GM12878 (cell line): Measurements from ENCODE around the gene ZPBP. TPM values are rescaled to one million over a fixed set of nuclear protein-coding genes. Genes with fewer than 3 reads are reported as not detected.

Experiments used
- ATAC-seq: fragments of 200-7000 bp; cut with Tn5 transposase; 3 replicates; pipeline ENCODE4 v1.9.1; 2020; ENCODE audit warnings: mild to moderate bottlenecking, moderate library complexity
- BruUV-seq: library from RNA; stranded (reverse); fragments of 400-500 nt; replicated peaks from 2 replicates; lab custom pipeline; 2021; lab: Mats Ljungman, UMichigan
- CTCF ChIA-PET: fragments of 300-600 bp; sonication (Branson Sonifier 250); formaldehyde crosslinking; extraction: SDS; loops from one replicate; lab custom pipeline; 2021; ENCODE audit warnings: inconsistent platforms; lab: Yijun Ruan, JAX
- POLR2A ChIA-PET: fragments of 350-600 bp; formaldehyde crosslinking; extraction: SDS; loops from one replicate; lab custom pipeline; 2021; ENCODE audit warnings: inconsistent platforms; lab: Charles Lee
- RAD21 ChIA-PET: fragments of 300-600 bp; sonication (Branson Sonifier 250); formaldehyde crosslinking; loops from one replicate; lab custom pipeline; 2023; ENCODE audit warnings: antibody characterized with exemption; ENCODE audit not compliant: unreplicated experiment; lab: Charles Lee
- SMC1A ChIA-PET: fragments of 300-600 bp; sonication (Branson Sonifier 250); formaldehyde crosslinking; loops from one replicate; lab custom pipeline; 2023; ENCODE audit not compliant: unreplicated experiment, uncharacterized antibody; lab: Charles Lee
- DNase-seq: peaks from one replicate; pipeline ENCODE4 v3.0.0-alpha.2; 2011; ENCODE audit warnings: low read depth, low spot score
- FAIRE-seq: peaks from 3 replicates; lab custom pipeline; 2011; peaks lifted over from hg19 to GRCh38; lab: Jason Lieb, UNC
- H2AFZ ChIP-seq: 2 replicates; pipeline ENCODE4 v1.6.0; 2011; ENCODE audit warnings: low read depth, low read length, control low read depth; ENCODE audit not compliant: control insufficient read depth
- H3K27ac ChIP-seq: 2 replicates; pipeline ENCODE4 v1.5.1; 2011; ENCODE audit warnings: control low read depth; ENCODE audit not compliant: control insufficient read depth, insufficient read depth
- H3K27me3 ChIP-seq, 2 experiments: replicated peaks in 1 of 2; 2 replicates each; pipeline versions ENCODE4 v1.6.0 to v1.6.1; 2011; ENCODE audit warnings: low read length in 1 of 2; ENCODE audit not compliant: control insufficient read depth in 2 of 2, insufficient read depth in 2 of 2
- H3K36me3 ChIP-seq, 2 experiments: 2 replicates each; pipeline ENCODE4 v1.5.1; 2011; ENCODE audit warnings: low read length in 1 of 2; ENCODE audit not compliant: control insufficient read depth in 2 of 2, insufficient read depth in 2 of 2
- H3K4me1 ChIP-seq: 2 replicates; pipeline ENCODE4 v1.6.1; 2011; ENCODE audit warnings: mild to moderate bottlenecking, low read length, moderate library complexity, mixed read lengths; ENCODE audit not compliant: control insufficient read depth, insufficient read depth
- H3K4me2 ChIP-seq: 2 replicates; pipeline ENCODE4 v1.6.0; 2011; ENCODE audit warnings: control low read depth; ENCODE audit not compliant: control insufficient read depth, insufficient read depth
- H3K4me3 ChIP-seq: fragments of 200-600 bp; sonication (generic); 2 replicates; pipeline ENCODE4 v1.5.1; 2016
- H3K79me2 ChIP-seq: 2 replicates; pipeline ENCODE4 v1.6.0; 2011; ENCODE audit warnings: low read length; ENCODE audit not compliant: control insufficient read depth, insufficient read depth
- H3K9ac ChIP-seq: 2 replicates; pipeline ENCODE4 v1.8.0; 2011; ENCODE audit warnings: low read length, control low read depth, mixed read lengths; ENCODE audit not compliant: control insufficient read depth, insufficient read depth
- H3K9me3 ChIP-seq: replicated peaks from 3 replicates; pipeline ENCODE4 v1.5.1; 2011; ENCODE audit warnings: mild to moderate bottlenecking, low read length; ENCODE audit not compliant: control insufficient read depth, insufficient read depth
- H4K20me1 ChIP-seq: 2 replicates; pipeline ENCODE4 v1.6.0; 2011; ENCODE audit not compliant: control insufficient read depth, insufficient read depth
- BACH1 ChIP-seq: fragments of 450-650 bp; IDR thresholded peaks from 2 replicates; pipeline ENCODE4 v1.6.1; 2017; ENCODE audit warnings: mild to moderate bottlenecking, borderline replicate concordance
- BHLHE40 ChIP-seq, 2 experiments: fragments of 450-650 bp in 1 of 2; IDR thresholded peaks; 2 replicates each; pipeline ENCODE4 v1.6.1; 2011 to 2017; ENCODE audit warnings: low read depth in 2 of 2, borderline replicate concordance in 1 of 2, improper control_type of control experiment in 1 of 2, low read length in 1 of 2, mild to moderate bottlenecking in 1 of 2
- CBX5 ChIP-seq: sonication (generic); IDR thresholded peaks from 2 replicates; pipeline ENCODE4 v1.6.1; 2016; ENCODE audit warnings: low read depth, moderate library complexity, mild to moderate bottlenecking, inconsistent platforms
- E2F4 ChIP-seq: IDR thresholded peaks from 2 replicates; pipeline ENCODE4 v1.6.1; 2012; ENCODE audit warnings: low read depth, low read length, improper control_type of control experiment
- IRF4 ChIP-seq: IDR thresholded peaks from 2 replicates; pipeline ENCODE4 v1.6.1; 2011; ENCODE audit warnings: low read depth, low read length
- IRF5 ChIP-seq: fragments of 450-650 bp; IDR thresholded peaks from 2 replicates; pipeline ENCODE4 v1.6.1; 2017; ENCODE audit warnings: borderline replicate concordance
- NR2F1 ChIP-seq: fragments of 450-650 bp; conservative IDR thresholded peaks from 2 replicates; pipeline ENCODE4 v1.6.1; 2017; ENCODE audit warnings: mild to moderate bottlenecking
- RUNX3 ChIP-seq: IDR thresholded peaks from 2 replicates; pipeline ENCODE4 v1.6.1; 2012; ENCODE audit warnings: low read length, inconsistent platforms
- SIN3A ChIP-seq: IDR thresholded peaks from 2 replicates; pipeline ENCODE4 v1.6.1; 2012; ENCODE audit warnings: low read depth, low read length, improper control_type of control experiment
- SPI1 ChIP-seq: IDR thresholded peaks from 2 replicates; pipeline ENCODE4 v1.6.1; 2011; ENCODE audit warnings: low read depth, mild to moderate bottlenecking, low read length, moderate library complexity, borderline replicate concordance; ENCODE audit not compliant: insufficient read depth
- WGBS: methylation state at CpG from one replicate; pipeline ENCODE4 v1.1.6; 2016; ENCODE audit warnings: low lambda C conversion rate; ENCODE audit not compliant: insufficient replicate concordance, insufficient coverage; ENCODE audit errors: missing lambda C conversion rate; 5-methylcytosine and 5-hydroxymethylcytosine counted together
- in situ Hi-C: fragments of 300-500 bp; cut with MboI; formaldehyde crosslinking; loops from 9 replicates; pipeline ENCODE4 v1.14.3; 2018; ENCODE audit warnings: mixed read lengths
- intact Hi-C: fragments of 100-400 bp; cut with micrococcal nuclease; formaldehyde crosslinking; loops from one replicate; pipeline ENCODE4 v1.14.2; 2022; ENCODE audit not compliant: unreplicated experiment
- polyA plus RNA-seq, 11 experiments: library from polyadenylated mRNA; depleted of rRNA in 4 of 11; unstranded in 6 of 11; stranded (reverse) in 5 of 11; fragments of >200 nt; fragmentation: Nextera tagmentation in 4 of 11; fragmentation: Illumina TruSeq in 1 of 11; extraction: Ambion mirVana in 4 of 11; extraction: Trizol in 1 of 11; gene quantifications; 1 replicate in 1 of 11; 2 replicates in 10 of 11; pipeline versions ENCODE4 v1.2.1 to v1.2.3, GENCODE V29; 2011 to 2016; ENCODE audit warnings: inconsistent platforms in 2 of 11, missing spikeins in 2 of 11, low read depth in 1 of 11
- total RNA-seq, 4 experiments: library from RNA; depleted of rRNA in 3 of 4; stranded (reverse); fragments of >200 nt in 3 of 4; fragmentation: Illumina TruSeq in 1 of 4; extraction: Trizol in 1 of 4; gene quantifications; 2 replicates each; pipeline versions ENCODE4 v1.2.1 to v1.2.3, GENCODE V29; 2013 to 2021

ZPBP gene
- total and polyA plus RNA-seq, 10 of the 15 experiments (the other 5 are each of a cell fraction or from before 2014, with no cell fraction given): not detected

- RAD21 ChIA-PET: interaction anchor here (1.0 kb wide), 1 partner anchor 23 kb away, joined by 3 read pairs; no protein-coding TSS in a partner anchor
- Histone ChIP-seq H4K20me1 (no peaks in the 10 kb centered on the region), H3K4me3 (no peak overlapping the region; the same call in 1 of the 2 replicates), H3K4me1 (peaks cover 5% of the 10 kb centered on the region), H3K79me2 (no peaks in the 10 kb centered on the region), H3K27ac (no peak overlapping the region; the same call in 1 of the 2 replicates), H3K9me3 (peaks cover 12% of the 10 kb centered on the region; the same call in 2 of the 3 replicates), H3K4me2 (peak overlapping the region; percentile 85), H3K36me3 (no peaks in the 10 kb centered on the region), H2AFZ (peak overlapping the region; percentile 81), H3K9ac (no peak overlapping the region), H3K27me3 (no peaks in the 10 kb centered on the region)
- SMC1A ChIA-PET: interaction anchor here (1.8 kb wide), 1 partner anchor 15 kb away, joined by 6 read pairs; no protein-coding TSS in a partner anchor
- peak; percentile 88 for ATAC-seq
- peak; percentile 21 for DNase-seq
- intact Hi-C loops: no loop called here
- 0 out of 2 replicates have a peak, but pooled peaks have one; percentile 21 for TF ChIP-seq RUNX3
- no peak for TF ChIP-seq E2F4
- no peak for TF ChIP-seq IRF5
- TF ChIP-seq NR2F1: no peak
- TF ChIP-seq SPI1: peak; percentile 13; the same call in 1 of the 2 replicates
- peak; percentile 66 to 83 for TF ChIP-seq BHLHE40 (IDR thresholded peaks at IDR 0.05; ENCODE audit: borderline replicate concordance in 1 of 2, low read depth in 2 of 2, low read length in 1 of 2)
- peak; percentile 49; the same call in 1 of the 2 replicates for TF ChIP-seq IRF4
- no peak for TF ChIP-seq BACH1
- no peak for TF ChIP-seq SIN3A
- peak; percentile 94; the same call in 1 of the 2 replicates for TF ChIP-seq CBX5
- no TSS peak for BruUV-seq
- POLR2A ChIA-PET: no interaction called here
- no peak for FAIRE-seq
- in situ Hi-C loops: no loop called here
- 11% methylated on average over 8 of the region's 8 CpGs for WGBS
- CTCF ChIA-PET: interaction anchor here (1.3 kb wide), 1 partner anchor 23 kb away, joined by 5 read pairs; no protein-coding TSS in a partner anchor
Measured at GRCh38 chr7:50069613-50070012, 23.4 kb downstream of the ZPBP start.
